ENCODE measurements around the gene ARL8B.
"Not testable (repeated sequence)": the region's sequence is repeated elsewhere in the genome, so short reads cannot be mapped to it uniquely, and the experiment has no call there.

Gene ARL8B

GRCh38 chr3:5122030-5122740, at the start of gene ARL8B:
Gene ARL8B, plus strand, starts transcription at chr3:5122292. Its CDS starts 174 bp downstream, at chr3:5122466.
- DNase-seq (ENCODE audit: low spot score) (peak; percentile 62), FAIRE-seq (no peak)

- DNase-seq (ENCODE audit: low spot score) (no peak), FAIRE-seq (no peak)
Observed at GRCh38 chr3:5073374-5074085, 48.6 kb upstream of the ARL8B start.

- DNase-seq (ENCODE audit: low spot score) (no peak), FAIRE-seq (no peak)
Observed at GRCh38 chr3:5078151-5078550, 43.9 kb upstream of the ARL8B start.

- FAIRE-seq (no peak), DNase-seq (ENCODE audit: low spot score) (no peak)
Observed at GRCh38 chr3:5079761-5080160, 42.3 kb upstream of the ARL8B start.

- no peak for DNase-seq (ENCODE audit: low spot score)
- FAIRE-seq = no peak
Observed at GRCh38 chr3:5080779-5081550, 41.1 kb upstream of the ARL8B start.

- not testable (repeated sequence) for FAIRE-seq; DNase-seq (ENCODE audit: low spot score)
Observed at GRCh38 chr3:5081973-5082788, 39.9 kb upstream of the ARL8B start.

- no peak for FAIRE-seq
- DNase-seq (ENCODE audit: low spot score) = no peak
Observed at GRCh38 chr3:5082789-5083115, 39.3 kb upstream of the ARL8B start.

- DNase-seq (ENCODE audit: low spot score) = no peak
- FAIRE-seq = no peak
Observed at GRCh38 chr3:5084224-5084623, 37.9 kb upstream of the ARL8B start.

- DNase-seq (ENCODE audit: low spot score) (no peak), FAIRE-seq (no peak)
Observed at GRCh38 chr3:5086708-5087107, 35.4 kb upstream of the ARL8B start.

- no peak for DNase-seq (ENCODE audit: low spot score)
- FAIRE-seq = no peak
Observed at GRCh38 chr3:5087209-5087608, 34.9 kb upstream of the ARL8B start.

- DNase-seq (ENCODE audit: low spot score) (no peak), FAIRE-seq (no peak)
Observed at GRCh38 chr3:5090197-5090596, 31.9 kb upstream of the ARL8B start.

GRCh38 chr3:5092018-5092417, 30.1 kb upstream of the ARL8B start:
- DNase-seq (ENCODE audit: low spot score) (no peak), FAIRE-seq (no peak)

GRCh38 chr3:5093731-5094130, 28.4 kb upstream of the ARL8B start:
- no peak for FAIRE-seq

GRCh38 chr3:5095886-5096285, 26.2 kb upstream of the ARL8B start:
- DNase-seq (ENCODE audit: low spot score) = no peak
- FAIRE-seq = no peak

More at GRCh38 chr3:5093731-5094130, 28.4 kb upstream of the ARL8B start:
- no peak for DNase-seq (ENCODE audit: low spot score)

GRCh38 chr3:5096336-5097008, 25.6 kb upstream of the ARL8B start:
- FAIRE-seq (no peak), DNase-seq (ENCODE audit: low spot score) (no peak)

GRCh38 chr3:5098346-5098745, 23.7 kb upstream of the ARL8B start:
- FAIRE-seq (no peak), DNase-seq (ENCODE audit: low spot score) (no peak)

- FAIRE-seq = no peak
- no peak for DNase-seq (ENCODE audit: low spot score)
Observed at GRCh38 chr3:5102532-5102931, 19.6 kb upstream of the ARL8B start.

GRCh38 chr3:5103743-5104142, 18.3 kb upstream of the ARL8B start:
- DNase-seq (ENCODE audit: low spot score) (no peak), FAIRE-seq (no peak)

- DNase-seq (ENCODE audit: low spot score) (no peak), FAIRE-seq (no peak)
Observed at GRCh38 chr3:5105050-5105449, 17.0 kb upstream of the ARL8B start.

GRCh38 chr3:5106371-5106770, 15.7 kb upstream of the ARL8B start:
- not testable (repeated sequence) for DNase-seq (ENCODE audit: low spot score); FAIRE-seq

GRCh38 chr3:5106933-5107334, 15.2 kb upstream of the ARL8B start:
- not testable (repeated sequence) for FAIRE-seq; DNase-seq (ENCODE audit: low spot score)
